Transverse colon (tissue), 3 donors: Measurements from ENCODE around the gene HOXB6.
A peak's percentile ranks its signal among the peaks of the same experiment; 100 is the strongest.

Experiments
- CTCF ChIP-seq, 5 experiments: fragments of 200-600 bp in 3 of 5; fragments of 450-650 bp in 2 of 5; sonication (generic) in 3 of 5; IDR thresholded peaks; 1 replicate in 2 of 5; 2 replicates in 3 of 5; pipeline ENCODE4 v1.5.1; 2016 to 2017; ENCODE audit warnings: antibody characterized with exemption in 5 of 5, inconsistent platforms in 3 of 5, mild to moderate bottlenecking in 2 of 5, moderate library complexity in 1 of 5
- EP300 ChIP-seq: sonication (generic); formaldehyde crosslinking; IDR thresholded peaks from one replicate; pipeline ENCODE4 v1.6.1; 2017; ENCODE audit warnings: antibody characterized with exemption, low read depth
- POLR2A ChIP-seq: fragments of 450-650 bp; IDR thresholded peaks from one replicate; pipeline ENCODE4 v1.6.1; 2016; ENCODE audit warnings: antibody characterized with exemption, mild to moderate bottlenecking, moderate library complexity

GRCh38 chr17:48642059-48642842 lies 37.5 kb upstream of the HOXB6 start:
- peak; percentile 84 for TF ChIP-seq POLR2A
- peak in 2 of 5 experiments; percentile 20 to 50 for TF ChIP-seq CTCF (IDR thresholded peaks at IDR 0.05)
- no peak for TF ChIP-seq EP300
